ENCODE measurements around the gene TGIF1.

The TGIF1 gene

GRCh38 chr18:3440341-3440740 is 9.6 kb upstream of the TGIF1 start:
- no peak for DNase-seq

DNA sequence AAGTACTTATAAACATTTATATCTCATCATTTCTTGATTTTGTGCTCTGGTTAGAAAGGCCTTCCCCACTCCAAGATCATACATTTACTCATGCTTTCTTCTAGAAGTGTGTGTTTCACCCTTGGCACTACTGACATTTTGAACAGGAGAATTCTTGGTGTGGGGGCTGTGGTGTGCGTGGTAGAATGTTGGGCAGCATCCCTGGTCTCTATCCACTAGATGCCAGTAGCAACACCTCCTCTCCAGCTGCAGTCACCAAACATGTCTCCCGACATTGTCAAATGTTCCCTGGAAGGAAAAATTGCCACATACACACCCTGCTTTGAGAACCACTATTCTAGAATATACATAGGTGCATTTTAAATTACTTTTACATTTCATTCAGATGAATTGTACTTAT is 8.7 kb upstream of the TGIF1 start:
- DNase-seq: no peak

DNA sequence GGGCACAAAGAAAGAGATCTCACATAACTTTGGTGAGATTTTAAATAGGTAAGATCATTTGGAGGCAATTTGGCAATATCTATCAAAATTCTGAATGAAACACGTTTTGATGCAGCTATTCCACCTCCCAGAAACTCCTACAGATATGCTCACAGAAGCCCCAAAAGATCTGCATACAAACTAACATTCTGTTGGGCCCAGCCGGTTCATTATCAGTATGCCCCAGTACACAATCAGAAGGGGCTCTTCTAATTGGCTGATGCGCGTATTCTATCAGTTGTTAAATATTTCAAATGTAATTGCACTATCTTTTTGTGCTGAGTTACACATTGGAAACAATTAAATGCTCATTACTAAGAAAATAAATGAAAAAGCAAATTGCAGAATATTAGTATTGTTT is 7.1 kb upstream of the TGIF1 start:
- DNase-seq: no peak

DNA sequence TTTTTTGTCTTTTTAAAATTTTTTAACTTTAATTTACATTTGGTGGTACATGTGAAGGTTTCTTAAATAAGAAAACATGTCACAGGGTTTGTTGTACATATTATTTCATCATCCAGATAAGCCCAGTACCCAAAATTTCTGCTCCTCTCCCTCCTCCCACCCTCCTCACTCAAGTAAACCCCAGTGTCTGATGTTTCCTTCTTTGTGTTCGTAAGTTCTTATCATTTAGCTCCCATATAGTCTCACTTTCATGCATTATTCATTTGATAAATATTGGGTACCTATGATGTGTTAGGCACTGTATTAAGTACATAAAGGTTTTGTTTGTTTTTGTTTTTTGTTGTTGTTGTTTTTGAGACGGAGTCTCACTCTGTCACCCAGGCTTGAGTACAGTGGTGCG is 5.7 kb upstream of the TGIF1 start:
- no peak for DNase-seq

GRCh38 chr18:3444954-3445353 is 5.0 kb upstream of the TGIF1 start:
- no peak for DNase-seq

DNA sequence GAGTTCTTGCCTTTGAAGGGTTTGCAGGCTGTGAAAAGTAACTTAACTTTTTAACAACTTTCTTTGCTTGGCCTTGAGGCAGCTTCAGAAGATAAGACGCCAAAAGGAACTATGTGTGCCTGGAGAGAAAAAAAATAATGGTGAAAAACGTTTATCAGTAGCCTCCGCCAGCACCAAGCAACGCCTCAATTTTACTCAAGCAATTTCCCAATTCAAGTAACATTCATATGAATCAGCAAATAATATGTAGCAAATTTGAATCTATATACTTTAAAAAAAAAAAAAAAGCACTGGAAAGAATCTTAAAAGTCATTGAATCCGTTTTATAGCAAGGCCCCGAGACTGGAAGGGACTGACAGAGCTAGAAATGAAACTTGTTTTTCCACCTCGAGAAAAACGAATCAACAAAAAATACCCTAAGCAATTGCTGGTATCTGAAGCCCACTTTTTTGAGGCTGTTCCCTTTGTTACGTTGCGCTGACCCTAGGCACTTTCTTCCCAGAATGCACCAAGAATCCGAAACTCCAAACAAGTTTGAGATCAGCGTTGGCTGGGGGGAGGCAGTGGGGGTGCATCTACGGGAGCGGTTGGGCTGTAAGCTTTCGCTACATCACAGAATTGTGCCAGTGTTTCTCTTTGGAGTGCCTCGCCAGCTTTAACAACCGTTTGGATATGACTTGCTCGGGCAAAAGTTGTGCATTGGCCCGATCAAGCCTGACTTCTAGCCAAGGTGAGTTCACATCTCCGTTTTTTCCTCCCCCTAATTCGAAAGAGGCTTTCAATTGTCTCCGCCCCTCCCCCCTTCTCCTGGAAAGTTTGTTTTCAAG is 2.7 kb upstream of the TGIF1 start:
- no peak for DNase-seq

DNA sequence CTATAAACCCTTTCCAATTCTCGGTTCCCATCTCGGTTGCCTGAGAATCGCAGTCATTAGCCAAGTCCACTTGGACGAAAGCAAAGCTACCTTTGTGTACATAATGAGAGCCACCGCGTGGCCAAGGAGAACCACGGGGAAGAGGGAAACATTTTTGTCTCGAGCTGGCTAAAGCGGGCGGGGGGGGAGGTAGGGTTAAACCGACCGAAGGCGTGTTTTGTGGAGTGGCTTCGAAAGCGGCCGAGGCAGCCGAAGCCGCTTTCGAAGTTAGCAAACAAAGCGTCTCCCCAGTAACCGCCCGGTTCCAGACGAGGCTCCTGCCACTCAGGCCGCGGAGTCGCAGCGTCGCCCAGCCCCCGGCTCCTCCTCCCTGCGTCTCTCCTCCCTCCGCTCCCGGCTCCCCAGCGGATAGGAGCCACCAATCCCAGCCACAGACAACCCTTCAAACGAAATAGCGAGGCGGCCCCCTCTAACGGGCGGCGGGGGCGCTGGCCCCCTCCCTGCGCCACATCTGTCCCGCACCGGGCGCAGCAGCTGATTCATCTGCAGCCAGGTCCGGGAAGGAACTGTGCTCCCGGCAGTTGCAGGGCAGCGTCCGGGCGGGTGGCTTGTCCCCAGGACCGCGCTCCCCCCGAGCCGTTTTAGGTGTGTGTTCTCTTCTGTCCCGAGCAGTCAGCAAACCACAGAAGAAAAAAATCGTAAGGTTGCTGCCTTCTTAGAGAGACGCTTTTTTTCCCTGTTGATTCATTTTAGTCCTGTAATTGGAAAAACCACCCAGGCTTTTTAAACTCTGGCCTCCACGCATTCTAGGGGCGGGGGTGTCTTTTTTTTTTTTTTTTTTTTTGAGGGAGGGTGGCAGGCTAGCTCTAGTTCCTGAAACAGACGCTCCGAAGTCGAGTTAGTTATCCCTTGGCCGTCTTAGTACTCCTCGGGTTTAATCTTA is 1.8 kb upstream of the TGIF1 start:
- DNase-seq: peak; percentile 77

DNA sequence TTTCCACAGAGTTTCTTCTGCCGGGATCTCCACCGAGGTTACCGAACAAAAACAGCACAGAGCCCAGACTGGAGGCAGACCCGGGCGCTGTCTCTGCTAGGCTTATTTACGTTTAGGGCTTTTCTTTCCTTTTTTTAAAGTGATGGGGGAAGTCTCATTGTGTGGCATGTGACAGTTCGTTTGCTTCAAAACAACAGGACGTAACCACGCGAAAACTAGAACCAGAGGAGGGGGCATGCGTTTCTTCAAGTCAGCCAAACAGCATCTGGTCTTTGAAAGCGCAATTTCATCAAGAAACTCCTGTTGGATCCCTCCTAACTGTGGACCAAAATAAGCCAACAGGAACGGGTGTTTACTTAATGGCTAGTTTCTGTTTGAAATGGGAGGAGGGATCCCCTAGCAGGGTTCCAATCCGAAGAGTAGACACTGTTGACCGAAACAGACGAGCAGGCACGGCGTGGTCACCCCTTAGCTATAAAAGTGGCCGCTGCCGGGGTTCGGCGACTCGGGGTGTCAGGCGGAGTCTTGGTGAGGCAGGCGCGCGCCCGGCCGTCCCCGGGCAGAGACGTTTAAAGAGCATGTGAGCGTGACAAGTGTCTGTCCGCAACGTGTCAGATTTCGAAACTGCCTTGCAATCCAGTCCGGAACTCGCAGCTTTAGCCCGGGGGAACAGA is 997 bp upstream of the TGIF1 start:
- peak; percentile 54 for DNase-seq

DNA sequence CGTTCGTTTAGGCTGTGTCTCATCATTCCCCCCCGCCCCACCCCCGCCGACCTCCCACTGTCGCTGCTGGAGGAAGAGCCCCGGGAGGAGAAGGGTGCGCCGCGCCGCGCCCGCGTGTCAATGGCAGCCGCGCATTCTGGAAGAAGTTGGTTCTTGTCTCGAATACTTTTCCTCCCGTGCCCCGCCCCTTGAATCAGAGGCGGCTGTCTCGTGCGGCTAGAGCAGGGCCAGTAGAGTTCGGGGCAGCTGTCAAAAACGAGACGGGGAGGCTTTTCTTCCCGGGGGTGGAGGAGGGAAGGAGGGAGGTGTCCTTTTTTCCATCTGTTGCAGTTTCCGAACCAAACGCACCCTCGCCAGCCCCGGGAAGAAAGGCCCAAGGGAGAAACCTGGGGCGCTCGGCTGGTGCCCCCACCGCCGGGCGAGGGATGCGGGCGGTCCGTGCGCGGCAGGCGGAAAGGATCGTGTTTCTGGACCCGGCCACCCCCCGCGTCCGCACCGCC is 410 bp upstream of the TGIF1 start:
- DNase-seq: peak; percentile 71

DNA sequence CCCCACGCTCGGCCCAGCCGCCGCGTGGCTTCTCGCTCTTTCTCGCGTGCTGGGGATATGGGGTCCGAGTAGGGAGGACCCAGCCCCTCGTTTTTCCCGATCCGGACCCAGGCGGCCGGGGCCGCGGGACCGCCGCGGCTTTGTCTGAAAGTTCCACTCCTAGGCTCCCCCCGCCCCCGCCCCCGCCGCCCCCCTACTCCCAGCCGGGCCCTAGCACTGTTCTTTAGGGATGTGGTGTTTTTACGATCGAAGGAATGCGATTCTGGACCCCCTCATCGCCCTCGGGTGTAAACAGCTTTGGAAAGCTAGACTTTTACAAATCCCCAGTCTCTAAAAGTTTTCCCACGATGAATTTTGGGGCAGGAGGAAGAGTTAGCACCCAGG is 819 bp downstream of the TGIF1 start:
- no peak for DNase-seq

DNA sequence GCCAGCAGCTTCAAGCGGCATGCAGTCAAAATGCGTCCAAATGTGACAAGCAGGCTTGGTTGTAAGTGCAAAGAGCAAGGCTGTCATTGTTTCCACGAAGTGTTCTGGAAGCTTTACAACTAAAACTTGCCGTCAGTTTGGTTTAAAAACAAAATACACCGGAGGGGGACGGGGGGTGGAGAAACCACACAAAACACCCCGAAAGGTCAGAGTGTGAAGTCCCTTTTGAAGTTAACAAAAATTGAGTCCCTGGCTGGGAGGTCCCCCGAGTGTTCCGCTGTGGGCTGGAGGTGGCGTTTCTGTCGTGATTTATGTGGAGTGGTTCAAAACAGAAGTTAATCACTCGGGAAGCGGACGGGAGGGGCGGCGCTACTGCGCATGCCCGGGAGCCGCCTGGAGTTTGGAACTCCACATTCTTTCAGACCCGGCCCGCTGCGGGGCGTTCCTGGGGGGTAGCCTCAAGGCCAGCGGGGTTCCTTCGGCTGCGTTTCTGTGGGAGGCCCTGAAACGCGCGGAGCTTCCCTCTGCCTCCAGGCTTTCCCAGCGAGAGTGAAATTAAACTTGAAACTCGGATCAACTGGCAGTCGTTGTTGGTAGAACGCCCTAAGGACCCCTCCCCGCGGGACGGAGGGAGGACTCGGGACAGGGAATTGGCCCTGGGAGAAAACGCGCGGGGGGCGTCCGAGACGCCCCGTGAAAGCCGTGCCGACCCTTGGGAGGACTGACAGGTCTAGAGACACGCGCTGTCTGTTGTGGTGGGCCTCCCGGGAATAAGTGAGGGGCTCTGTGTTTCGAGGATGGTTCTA is 1.4 kb downstream of the TGIF1 start:
- peak; percentile 78 for DNase-seq

DNA sequence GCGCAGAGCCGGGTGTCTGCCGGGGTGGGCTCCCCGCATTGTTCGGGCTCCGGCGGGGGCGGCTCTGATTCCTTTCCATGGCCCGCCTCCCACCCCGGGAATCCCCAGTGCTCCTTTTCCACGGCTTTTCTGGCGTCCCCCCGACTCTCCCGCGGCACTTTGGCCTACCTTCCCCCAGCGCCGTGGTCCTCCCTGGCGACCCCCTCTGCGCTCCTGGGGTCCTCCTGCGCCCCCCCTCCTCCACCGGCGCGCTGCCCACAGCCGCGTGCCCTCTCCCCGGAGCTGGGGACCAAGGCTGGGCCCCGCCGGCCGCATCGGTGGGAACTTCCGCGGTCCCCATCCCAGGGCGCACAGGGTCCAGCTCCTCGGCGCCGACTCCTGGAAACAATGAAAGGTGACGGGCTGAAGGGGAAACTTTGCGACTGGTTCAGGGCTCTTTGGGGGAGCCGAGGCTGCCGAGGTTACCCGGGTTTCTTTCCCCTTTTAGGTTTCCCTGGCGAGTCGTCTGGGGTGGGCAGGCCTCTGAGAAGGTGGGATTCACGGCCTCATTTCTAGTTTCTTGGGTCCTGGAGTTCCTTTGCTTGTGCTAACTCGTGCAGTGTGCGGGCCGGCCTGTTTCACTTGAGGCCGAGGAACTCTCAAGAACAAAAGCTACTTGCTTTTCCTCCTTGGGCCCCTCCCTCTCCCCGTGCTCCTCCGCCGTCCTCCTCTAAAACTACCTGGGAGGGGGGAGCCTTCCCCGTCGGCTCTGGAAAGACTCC is 2.2 kb downstream of the TGIF1 start:
- DNase-seq: peak; percentile 29

GRCh38 chr18:3452750-3453539 is 3.0 kb downstream of the TGIF1 start:
- DNase-seq: no peak

GRCh38 chr18:3453540-3454364 is 3.8 kb downstream of the TGIF1 start:
- DNase-seq: no peak

DNA sequence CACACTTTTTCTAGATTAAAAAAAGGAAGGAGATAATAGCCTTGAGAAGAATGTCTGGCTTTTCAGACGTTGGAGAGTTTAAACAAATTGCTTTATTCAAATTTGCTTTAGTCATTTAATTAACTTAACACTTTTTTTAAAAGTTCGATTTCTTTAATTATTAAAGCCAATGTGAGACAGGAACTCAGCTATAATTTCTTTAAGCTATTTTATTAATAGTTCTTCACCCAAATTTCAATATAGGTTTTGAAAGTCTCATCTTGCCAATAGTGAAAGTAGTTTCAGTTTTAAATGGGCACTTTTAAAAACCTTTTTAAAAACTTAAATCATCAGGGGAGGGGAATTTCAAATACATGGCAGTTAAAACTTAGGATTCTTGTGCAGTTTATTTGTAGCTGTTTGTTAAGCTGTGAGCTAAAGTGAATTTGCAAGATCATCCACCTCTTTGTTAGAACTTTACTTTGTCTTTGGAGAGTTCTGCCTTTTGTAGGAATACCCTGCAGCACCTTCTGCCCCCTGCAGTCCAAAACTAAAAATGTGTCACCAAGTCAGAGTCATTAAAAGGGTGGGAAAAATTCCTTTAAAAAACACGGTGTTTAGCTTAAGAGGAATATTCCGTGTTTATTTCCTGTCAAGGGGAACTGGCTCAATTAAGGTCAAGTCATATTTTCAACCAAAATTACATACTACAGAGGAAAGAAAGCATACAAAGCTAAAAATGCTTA is 4.6 kb downstream of the TGIF1 start:
- DNase-seq: no peak

GRCh38 chr18:3455090-3455635 is 5.2 kb downstream of the TGIF1 start:
- no peak for DNase-seq

- no peak for DNase-seq
Measured at GRCh38 chr18:3455907-3456685, 6.1 kb downstream of the TGIF1 start.

GRCh38 chr18:3456686-3457069 is 6.7 kb downstream of the TGIF1 start:
- no peak for DNase-seq

All from T-helper 9 cell (primary cell).